IMR-90 (cell line): ENCODE measurements around the gene OR10Z1. TPM values are rescaled to one million over a fixed set of nuclear protein-coding genes. Genes with fewer than 3 reads are reported as not detected.

Experiments used
- ATAC-seq: fragments of 200-7000 bp; cut with Tn5 transposase; 2 replicates; pipeline ENCODE4 v1.9.1; 2020; ENCODE audit warnings: low read depth, mild to moderate bottlenecking, moderate library complexity
- BruUV-seq: library from RNA; stranded (reverse); fragments of 400-500 nt; replicated peaks from 2 replicates; lab custom pipeline; 2021; lab: Mats Ljungman, UMichigan
- CTCF ChIA-PET: fragments of 300-600 bp; formaldehyde crosslinking; extraction: SDS; loops from one replicate; lab custom pipeline; 2021; ENCODE audit warnings: antibody characterized with exemption; lab: Yijun Ruan, JAX
- POLR2A ChIA-PET: fragments of 300-600 bp; sonication (Branson Sonifier 250); formaldehyde crosslinking; loops from one replicate; lab custom pipeline; 2022; ENCODE audit warnings: antibody characterized with exemption; ENCODE audit not compliant: unreplicated experiment; lab: Charles Lee
- DNase-seq: peaks from one replicate; pipeline ENCODE4 v3.0.0; 2013
- H2AFZ ChIP-seq: replicated peaks from 2 replicates; pipeline ENCODE3; 2013; ENCODE audit warnings: low read length, mild to moderate bottlenecking; ENCODE audit not compliant: poor library complexity
- H2AK5ac ChIP-seq: 2 replicates; pipeline ENCODE4 v1.6.1; 2013; ENCODE audit warnings: low read depth, low read length, inconsistent platforms
- H2AK9ac ChIP-seq: replicated peaks from 2 replicates; pipeline ENCODE3; 2013; ENCODE audit warnings: mild to moderate bottlenecking, low read depth, low read length, moderate library complexity; ENCODE audit not compliant: poor library complexity
- H2BK120ac ChIP-seq: 2 replicates; pipeline ENCODE4 v1.6.1; 2013; ENCODE audit warnings: low read depth, low read length, inconsistent platforms
- H2BK15ac ChIP-seq: 3 replicates; pipeline ENCODE4 v1.6.1; 2013; ENCODE audit warnings: low read depth, low read length, inconsistent platforms
- H2BK20ac ChIP-seq: 2 replicates; pipeline ENCODE4 v1.6.1; 2013; ENCODE audit warnings: low read depth, mild to moderate bottlenecking, inconsistent platforms, low read length, moderate library complexity
- H2BK5ac ChIP-seq: 2 replicates; pipeline ENCODE4 v1.6.1; 2013; ENCODE audit warnings: mild to moderate bottlenecking, low read depth, low read length, inconsistent platforms; ENCODE audit not compliant: poor library complexity, severe bottlenecking
- H3K14ac ChIP-seq: replicated peaks from 2 replicates; pipeline ENCODE4 v1.6.1; 2013; ENCODE audit warnings: low read depth, low read length, inconsistent platforms
- H3K18ac ChIP-seq: 2 replicates; pipeline ENCODE4 v1.6.1; 2013; ENCODE audit warnings: low read depth, low read length, control low read depth
- H3K23ac ChIP-seq: 2 replicates; pipeline ENCODE4 v1.6.1; 2013; ENCODE audit warnings: low read depth, low read length, inconsistent platforms
- H3K27ac ChIP-seq: 2 replicates; pipeline ENCODE4 v1.5.1; 2013; ENCODE audit warnings: mild to moderate bottlenecking, control low read depth, low read length; ENCODE audit not compliant: insufficient read depth
- H3K27me3 ChIP-seq: 2 replicates; pipeline ENCODE4 v1.6.1; 2013; ENCODE audit warnings: low read length; ENCODE audit not compliant: control insufficient read depth, insufficient read depth
- H3K36me3 ChIP-seq: 2 replicates; pipeline ENCODE4 v1.6.1; 2013; ENCODE audit warnings: low read length, mixed read lengths; ENCODE audit not compliant: control insufficient read depth, insufficient read depth
- H3K4ac ChIP-seq: 2 replicates; pipeline ENCODE4 v1.6.1; 2013; ENCODE audit warnings: low read depth, low read length, inconsistent platforms
- H3K4me1 ChIP-seq: 2 replicates; pipeline ENCODE4 v1.6.1; 2013; ENCODE audit warnings: low read length, mixed read lengths; ENCODE audit not compliant: control insufficient read depth, insufficient read depth
- H3K4me2 ChIP-seq: 2 replicates; pipeline ENCODE4 v1.6.1; 2013; ENCODE audit warnings: low read depth, mild to moderate bottlenecking, control low read depth, low read length, moderate library complexity
- H3K4me3 ChIP-seq: 2 replicates; pipeline ENCODE4 v1.5.1; 2013; ENCODE audit warnings: low read depth, mild to moderate bottlenecking, control low read depth, low read length, moderate library complexity; ENCODE audit not compliant: insufficient read depth
- H3K56ac ChIP-seq: 2 replicates; pipeline ENCODE4 v1.6.1; 2013; ENCODE audit warnings: low read length, inconsistent platforms; ENCODE audit not compliant: insufficient read depth; ENCODE audit errors: extremely low read depth
- H3K79me1 ChIP-seq, 2 experiments: 2 replicates each; pipeline ENCODE4 v1.6.1; 2013; ENCODE audit warnings: low read length in 2 of 2, inconsistent platforms in 1 of 2, low read depth in 1 of 2
- H3K9ac ChIP-seq: 2 replicates; pipeline ENCODE4 v1.6.1; 2013; ENCODE audit warnings: low read depth, low read length, control low read depth
- H3K9me1 ChIP-seq: 2 replicates; pipeline ENCODE4 v1.6.1; 2013; ENCODE audit warnings: low read length, inconsistent platforms; ENCODE audit not compliant: insufficient read depth
- H3K9me3 ChIP-seq: 2 replicates; pipeline ENCODE4 v1.6.1; 2013; ENCODE audit warnings: low read length; ENCODE audit not compliant: control insufficient read depth, insufficient read depth
- H4K20me1 ChIP-seq: 2 replicates; pipeline ENCODE4 v1.6.1; 2013; ENCODE audit warnings: low read length, inconsistent platforms; ENCODE audit not compliant: insufficient read depth
- H4K5ac ChIP-seq: 2 replicates; pipeline ENCODE4 v1.6.1; 2013; ENCODE audit warnings: mild to moderate bottlenecking, low read depth, low read length, control low read depth
- H4K8ac ChIP-seq, 2 experiments: 2 replicates each; pipeline ENCODE4 v1.6.1; 2013; ENCODE audit warnings: low read depth in 2 of 2, low read length in 2 of 2, control low read depth in 1 of 2, inconsistent platforms in 1 of 2
- H4K91ac ChIP-seq: 2 replicates; pipeline ENCODE4 v1.6.1; 2013; ENCODE audit warnings: low read depth, low read length, inconsistent platforms; ENCODE audit not compliant: insufficient read depth
- BHLHE40 ChIP-seq: fragments of 150-350 bp; IDR thresholded peaks from 2 replicates; pipeline ENCODE4 v1.6.1; 2016; ENCODE audit warnings: mild to moderate bottlenecking, low read depth, low read length
- CEBPB ChIP-seq: IDR thresholded peaks from 2 replicates; pipeline ENCODE4 v1.6.1; 2012; ENCODE audit warnings: low read depth, low read length, improper control_type of control experiment
- CHD1 ChIP-seq: IDR thresholded peaks from 2 replicates; pipeline ENCODE4 v1.6.1; 2012; ENCODE audit warnings: low read depth, low read length, improper control_type of control experiment
- FOS ChIP-seq: fragments of 150-350 bp; IDR thresholded peaks from 2 replicates; pipeline ENCODE4 v1.6.1; 2016; ENCODE audit warnings: low read depth, low read length
- MAZ ChIP-seq: IDR thresholded peaks from 2 replicates; pipeline ENCODE4 v1.6.1; 2012; ENCODE audit warnings: low read depth, mild to moderate bottlenecking, low read length, improper control_type of control experiment, moderate library complexity, borderline replicate concordance
- MXI1 ChIP-seq: IDR thresholded peaks from 2 replicates; pipeline ENCODE4 v1.6.1; 2012; ENCODE audit warnings: low read depth, mild to moderate bottlenecking, low read length, moderate library complexity, borderline replicate concordance
- NFE2L2 ChIP-seq: fragments of 150-350 bp; IDR thresholded peaks from 2 replicates; pipeline ENCODE4 v1.6.1; 2016; ENCODE audit warnings: low read depth, mild to moderate bottlenecking, low read length
- POLR2A ChIP-seq: IDR thresholded peaks from 2 replicates; pipeline ENCODE4 v1.6.1; 2012; ENCODE audit warnings: mild to moderate bottlenecking, low read depth, low read length
- RAD21 ChIP-seq: IDR thresholded peaks from 2 replicates; pipeline ENCODE4 v1.6.1; 2012; ENCODE audit warnings: low read length, improper control_type of control experiment
- RCOR1 ChIP-seq: IDR thresholded peaks from 2 replicates; pipeline ENCODE4 v1.6.1; 2012; ENCODE audit warnings: mild to moderate bottlenecking, low read length, improper control_type of control experiment; ENCODE audit not compliant: insufficient replicate concordance
- dilution Hi-C: fragments of 300-500 bp; cut with HindIII; formaldehyde crosslinking; loops from one replicate; pipeline ENCODE4 v1.14.3; 2018; ENCODE audit warnings: low sequenced_read_pairs; ENCODE audit not compliant: unreplicated experiment
- in situ Hi-C: fragments of 300-500 bp; cut with MboI; formaldehyde crosslinking; loops from 3 replicates; pipeline ENCODE4 v1.14.3; 2019; ENCODE audit warnings: low sequenced_read_pairs, inconsistent platforms, mixed read lengths
- intact Hi-C: fragments of 100-400 bp; cut with micrococcal nuclease; formaldehyde crosslinking; loops from 2 replicates; pipeline ENCODE4 v1.10.0; 2022
- polyA plus RNA-seq, 3 experiments: library from polyadenylated mRNA; depleted of rRNA; stranded (reverse); fragments of >200 nt; gene quantifications; 2 replicates each; pipeline ENCODE4 v1.2.3, GENCODE V29; 2012; ENCODE audit warnings: low replicate concordance in 1 of 3
- total RNA-seq: library from RNA; depleted of rRNA; stranded (reverse); fragments of >200 nt; gene quantifications from 2 replicates; pipeline ENCODE4 v1.2.3, GENCODE V29; 2012
- TF ChIP-seq, protein P1 (sequence below): conservative IDR thresholded peaks from 2 replicates; pipeline ENCODE4 v1.5.1; 2012; ENCODE audit warnings: mild to moderate bottlenecking, low read depth, low read length, improper control_type of control experiment

Gene OR10Z1
- total and polyA plus RNA-seq, 2 of the 4 experiments (the other 2 are of a cell fraction) = not detected

GRCh38 chr1:158649052-158649451 is 44.0 kb downstream of the OR10Z1 start:
- no peak overlapping the region for H3K4me2 ChIP-seq
- H3K79me1 ChIP-seq = no peaks in the 10 kb centered on the region
- BruUV-seq = no TSS peak
- H2BK15ac ChIP-seq = no peak overlapping the region
- in situ Hi-C loops = no loop called here
- no peak overlapping the region for H3K14ac ChIP-seq
- no peak overlapping the region for H2AK9ac ChIP-seq
- H3K23ac ChIP-seq = no peak overlapping the region
- H2AFZ ChIP-seq = no peak overlapping the region
- H3K27ac ChIP-seq = no peak overlapping the region
- no peak overlapping the region for H2BK120ac ChIP-seq
- H3K9ac ChIP-seq = no peak overlapping the region
- H3K27me3 ChIP-seq = no peaks in the 10 kb centered on the region
- H3K4ac ChIP-seq = no peak overlapping the region
- no peak overlapping the region for H3K56ac ChIP-seq
- H3K4me3 ChIP-seq = no peak overlapping the region
- intact Hi-C loops = no loop called here
- no peak overlapping the region for H2AK5ac ChIP-seq
- dilution Hi-C loops = no loop called here
- no peaks in the 10 kb centered on the region for H3K4me1 ChIP-seq
- CTCF ChIA-PET = no interaction called here
- H4K91ac ChIP-seq = no peak overlapping the region
- H2BK5ac ChIP-seq = no peak overlapping the region
- no peak overlapping the region for H4K5ac ChIP-seq
- H4K8ac ChIP-seq = no peak overlapping the region
- no peaks in the 10 kb centered on the region for H3K36me3 ChIP-seq
- H3K18ac ChIP-seq = no peak overlapping the region
- H2BK20ac ChIP-seq = no peak overlapping the region
- ATAC-seq (no peak), DNase-seq (no peak)
- no peaks in the 10 kb centered on the region for H3K9me3 ChIP-seq
- TF ChIP-seq CEBPB (no peak), FOS (no peak), NFE2L2 (no peak), CHD1 (no peak), MAZ (no peak), POLR2A (no peak), RAD21 (no peak), BHLHE40 (no peak), RCOR1 (no peak), MXI1 (no peak)
- TF ChIP-seq, protein P1, sequence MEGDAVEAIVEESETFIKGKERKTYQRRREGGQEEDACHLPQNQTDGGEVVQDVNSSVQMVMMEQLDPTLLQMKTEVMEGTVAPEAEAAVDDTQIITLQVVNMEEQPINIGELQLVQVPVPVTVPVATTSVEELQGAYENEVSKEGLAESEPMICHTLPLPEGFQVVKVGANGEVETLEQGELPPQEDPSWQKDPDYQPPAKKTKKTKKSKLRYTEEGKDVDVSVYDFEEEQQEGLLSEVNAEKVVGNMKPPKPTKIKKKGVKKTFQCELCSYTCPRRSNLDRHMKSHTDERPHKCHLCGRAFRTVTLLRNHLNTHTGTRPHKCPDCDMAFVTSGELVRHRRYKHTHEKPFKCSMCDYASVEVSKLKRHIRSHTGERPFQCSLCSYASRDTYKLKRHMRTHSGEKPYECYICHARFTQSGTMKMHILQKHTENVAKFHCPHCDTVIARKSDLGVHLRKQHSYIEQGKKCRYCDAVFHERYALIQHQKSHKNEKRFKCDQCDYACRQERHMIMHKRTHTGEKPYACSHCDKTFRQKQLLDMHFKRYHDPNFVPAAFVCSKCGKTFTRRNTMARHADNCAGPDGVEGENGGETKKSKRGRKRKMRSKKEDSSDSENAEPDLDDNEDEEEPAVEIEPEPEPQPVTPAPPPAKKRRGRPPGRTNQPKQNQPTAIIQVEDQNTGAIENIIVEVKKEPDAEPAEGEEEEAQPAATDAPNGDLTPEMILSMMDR = no peak
- POLR2A ChIA-PET = no interaction called here
- H3K9me1 ChIP-seq = no peaks in the 10 kb centered on the region
- H4K20me1 ChIP-seq = no peaks in the 10 kb centered on the region
